ENCODE measurements around the gene SLC22A8.

DNA sequence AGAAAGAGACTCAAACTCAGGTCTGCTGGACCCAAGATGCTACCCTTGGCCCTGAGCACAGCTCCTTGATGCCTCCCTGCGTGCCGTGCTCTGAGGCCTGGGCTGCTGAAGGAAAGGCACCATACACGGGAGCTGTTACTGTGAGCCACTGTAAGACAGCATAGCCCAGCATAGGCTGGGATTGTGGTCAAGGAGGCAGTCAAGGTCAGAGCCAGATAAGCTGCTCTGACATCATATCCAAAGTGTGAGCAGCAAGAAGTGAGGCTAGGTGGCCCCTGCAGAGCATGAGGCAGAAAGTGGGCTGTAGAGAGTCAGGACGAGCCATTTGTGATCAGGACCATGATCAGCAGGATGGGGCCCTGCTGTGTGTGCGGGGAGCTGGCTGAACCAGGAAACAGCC lies 7.7 kb downstream of the SLC22A8 start:
- no peak for TF ChIP-seq POLR2A (IDR thresholded peaks at IDR 0.05)
- TF ChIP-seq, protein P1, sequence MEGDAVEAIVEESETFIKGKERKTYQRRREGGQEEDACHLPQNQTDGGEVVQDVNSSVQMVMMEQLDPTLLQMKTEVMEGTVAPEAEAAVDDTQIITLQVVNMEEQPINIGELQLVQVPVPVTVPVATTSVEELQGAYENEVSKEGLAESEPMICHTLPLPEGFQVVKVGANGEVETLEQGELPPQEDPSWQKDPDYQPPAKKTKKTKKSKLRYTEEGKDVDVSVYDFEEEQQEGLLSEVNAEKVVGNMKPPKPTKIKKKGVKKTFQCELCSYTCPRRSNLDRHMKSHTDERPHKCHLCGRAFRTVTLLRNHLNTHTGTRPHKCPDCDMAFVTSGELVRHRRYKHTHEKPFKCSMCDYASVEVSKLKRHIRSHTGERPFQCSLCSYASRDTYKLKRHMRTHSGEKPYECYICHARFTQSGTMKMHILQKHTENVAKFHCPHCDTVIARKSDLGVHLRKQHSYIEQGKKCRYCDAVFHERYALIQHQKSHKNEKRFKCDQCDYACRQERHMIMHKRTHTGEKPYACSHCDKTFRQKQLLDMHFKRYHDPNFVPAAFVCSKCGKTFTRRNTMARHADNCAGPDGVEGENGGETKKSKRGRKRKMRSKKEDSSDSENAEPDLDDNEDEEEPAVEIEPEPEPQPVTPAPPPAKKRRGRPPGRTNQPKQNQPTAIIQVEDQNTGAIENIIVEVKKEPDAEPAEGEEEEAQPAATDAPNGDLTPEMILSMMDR (IDR thresholded peaks at IDR 0.05): no peak

Measured in thyroid gland (tissue), 4 donors.